ENCODE data around the gene KRTAP5-7.
"Not testable (repeated sequence)": the region's sequence is repeated elsewhere in the genome, so short reads cannot be mapped to it uniquely, and the experiment has no call there.

Gene KRTAP5-7

GRCh38 chr11:71526796-71527575 lies at the start of gene KRTAP5-7:
Gene KRTAP5-7 (plus strand): TSS chr11:71527267. CDS start chr11:71527301, 34 bp downstream.
- DNase-seq = not testable (repeated sequence)

- no peak for DNase-seq
Measured at GRCh38 chr11:71477641-71478527, 49.2 kb upstream of the KRTAP5-7 start.

GRCh38 chr11:71478528-71478840 lies 48.6 kb upstream of the KRTAP5-7 start:
- DNase-seq = no peak

GRCh38 chr11:71481101-71481960 lies 45.7 kb upstream of the KRTAP5-7 start:
- no peak for DNase-seq

GRCh38 chr11:71482216-71482615 lies 44.9 kb upstream of the KRTAP5-7 start:
- no peak for DNase-seq

GRCh38 chr11:71482746-71483364 lies 44.2 kb upstream of the KRTAP5-7 start:
- DNase-seq = no peak

GRCh38 chr11:71483692-71484091 lies 43.4 kb upstream of the KRTAP5-7 start:
- no peak for DNase-seq

GRCh38 chr11:71484248-71485062 lies 42.6 kb upstream of the KRTAP5-7 start:
- DNase-seq = no peak

GRCh38 chr11:71485063-71485399 lies 42.0 kb upstream of the KRTAP5-7 start:
- DNase-seq = no peak

GRCh38 chr11:71485466-71485865 lies 41.6 kb upstream of the KRTAP5-7 start:
- DNase-seq = no peak

GRCh38 chr11:71486320-71486719 lies 40.7 kb upstream of the KRTAP5-7 start:
- no peak for DNase-seq

GRCh38 chr11:71488681-71489270 lies 38.3 kb upstream of the KRTAP5-7 start:
- no peak for DNase-seq

- no peak for DNase-seq
Measured at GRCh38 chr11:71489311-71490043, 37.6 kb upstream of the KRTAP5-7 start.

GRCh38 chr11:71490044-71490730 lies 36.9 kb upstream of the KRTAP5-7 start:
- DNase-seq = no peak

GRCh38 chr11:71490731-71491390 lies 36.2 kb upstream of the KRTAP5-7 start:
- DNase-seq = no peak

- DNase-seq = no peak
Measured at GRCh38 chr11:71491531-71491930, 35.5 kb upstream of the KRTAP5-7 start.

GRCh38 chr11:71491940-71492339 lies 35.1 kb upstream of the KRTAP5-7 start:
- no peak for DNase-seq

GRCh38 chr11:71495286-71496230 lies 31.5 kb upstream of the KRTAP5-7 start:
- no peak for DNase-seq
